ENCODE data around the gene TIMM9. TPM values are rescaled to one million over a fixed set of nuclear protein-coding genes. Genes with fewer than 3 reads are reported as not detected.
"Not testable (repeated sequence)": the region's sequence is repeated elsewhere in the genome, so short reads cannot be mapped to it uniquely, and the experiment has no call there.

The TIMM9 gene
- total RNA-seq, 5 donors from 2014 or later (not counting 1 experiment from before 2014, with no cell fraction given): 23.4 to 37.4 (median 29.1) TPM

- no peaks in the 10 kb centered on the region for H3K4me1 Mint-ChIP-seq
- H3K9me3 Mint-ChIP-seq: no peaks in the 10 kb centered on the region
- no peaks in the 10 kb centered on the region for H3K9me3 ChIP-seq
- H3K27me3 ChIP-seq (replicated peaks in 1 of 2; ENCODE audit: control insufficient read depth in 2 of 2, extremely low read depth in 1 of 2, insufficient read depth in 2 of 2, low read length in 1 of 2): no peaks in the 10 kb centered on the region
- H3K4me3 ChIP-seq (ENCODE audit: control insufficient read depth in 1 of 2, extremely low read depth in 1 of 2, low read length in 1 of 2): no peak overlapping the region
- DNase-seq (no peak), ATAC-seq (replicated peaks in 1 of 4) (no peak)
- no peaks in the 10 kb centered on the region for H3K4me1 ChIP-seq (ENCODE audit: control insufficient read depth in 1 of 2, extremely low read depth in 1 of 2, insufficient read depth in 2 of 2, low read length in 2 of 2)
- H3K27ac ChIP-seq (ENCODE audit: low read length): no peak overlapping the region
- no peak overlapping the region for H3K4me3 Mint-ChIP-seq
- H3K27me3 Mint-ChIP-seq: no peaks in the 10 kb centered on the region
- peaks cover 49% of the 10 kb centered on the region for H3K36me3 Mint-ChIP-seq
- CTCF ChIA-PET: interaction anchor here (0.7 to 1.1 kb wide), 2 partner anchors 32 to 255 kb away, joined by 3 read pairs; no protein-coding TSS in a partner anchor
- WGBS (ENCODE audit: insufficient coverage): no CpG with 5 or more reads among the region's 4 CpGs
- POLR2A ChIA-PET: interaction anchor here in 1 of 2 donors (0.6 kb wide), 1 partner anchor 50 kb away, joined by 3 read pairs; no protein-coding TSS in a partner anchor
- peaks cover 0 to 68% of the 10 kb centered on the region in 2 donors for H3K36me3 ChIP-seq (ENCODE audit: control insufficient read depth in 2 of 2, extremely low read depth in 1 of 2, insufficient read depth in 1 of 2, low read length in 1 of 2)
- no peak overlapping the region for H3K27ac Mint-ChIP-seq
These were observed 63.0 kb downstream of the TIMM9 start for GRCh38 chr14:58364316-58364715.

- DNase-seq (peak in 2 of 35 experiments; percentile 6 to 57), ATAC-seq (replicated peaks in 1 of 4) (peak in 3 of 4 experiments; percentile 57 to 69 (median 62))
- peaks cover 45% of the 10 kb centered on the region for H3K36me3 Mint-ChIP-seq
- no peaks in the 10 kb centered on the region for H3K4me1 ChIP-seq (ENCODE audit: control insufficient read depth in 1 of 2, extremely low read depth in 1 of 2, insufficient read depth in 2 of 2, low read length in 2 of 2)
- H3K4me3 ChIP-seq (ENCODE audit: control insufficient read depth in 1 of 2, extremely low read depth in 1 of 2, low read length in 1 of 2): no peak overlapping the region
- H3K4me3 Mint-ChIP-seq: no peak overlapping the region
- H3K9me3 Mint-ChIP-seq: no peaks in the 10 kb centered on the region
- H3K27ac Mint-ChIP-seq: no peak overlapping the region
- no peaks in the 10 kb centered on the region for H3K27me3 ChIP-seq (replicated peaks in 1 of 2; ENCODE audit: control insufficient read depth in 2 of 2, extremely low read depth in 1 of 2, insufficient read depth in 2 of 2, low read length in 1 of 2)
- no peaks in the 10 kb centered on the region for H3K27me3 Mint-ChIP-seq
- no peak overlapping the region for H3K27ac ChIP-seq (ENCODE audit: low read length)
- POLR2A ChIA-PET: no interaction called here
- WGBS (ENCODE audit: insufficient coverage): no CpG with 5 or more reads among the region's 3 CpGs
- CTCF ChIA-PET: interaction anchor here in 1 of 2 donors (0.8 kb wide), 1 partner anchor 13 kb away, joined by 3 read pairs; no protein-coding TSS in a partner anchor
- no peaks in the 10 kb centered on the region for H3K4me1 Mint-ChIP-seq
- H3K36me3 ChIP-seq (ENCODE audit: control insufficient read depth in 2 of 2, extremely low read depth in 1 of 2, insufficient read depth in 1 of 2, low read length in 1 of 2): peaks cover 0 to 67% of the 10 kb centered on the region in 2 donors
- H3K9me3 ChIP-seq: no peaks in the 10 kb centered on the region
These were observed 64.4 kb downstream of the TIMM9 start for GRCh38 chr14:58362798-58363412.

- H3K36me3 ChIP-seq (ENCODE audit: control insufficient read depth in 2 of 2, extremely low read depth in 1 of 2, insufficient read depth in 1 of 2, low read length in 1 of 2): peaks cover 0 to 65% of the 10 kb centered on the region in 2 donors
- H3K27me3 Mint-ChIP-seq; H3K27me3 ChIP-seq (replicated peaks in 1 of 2; ENCODE audit: control insufficient read depth in 2 of 2, extremely low read depth in 1 of 2, insufficient read depth in 2 of 2, low read length in 1 of 2); H3K27ac ChIP-seq (ENCODE audit: low read length); H3K9me3 ChIP-seq; H3K4me3 Mint-ChIP-seq; H3K4me1 Mint-ChIP-seq; H3K4me3 ChIP-seq (ENCODE audit: control insufficient read depth in 1 of 2, extremely low read depth in 1 of 2, low read length in 1 of 2); H3K27ac Mint-ChIP-seq; POLR2A ChIA-PET; H3K9me3 Mint-ChIP-seq; DNase-seq; H3K4me1 ChIP-seq (ENCODE audit: control insufficient read depth in 1 of 2, extremely low read depth in 1 of 2, insufficient read depth in 2 of 2, low read length in 2 of 2); ATAC-seq (replicated peaks in 1 of 4): not testable (repeated sequence)
- CTCF ChIA-PET: interaction anchor here in 1 of 2 donors (0.8 kb wide), 1 partner anchor 13 kb away, joined by 3 read pairs; no protein-coding TSS in a partner anchor
- peaks cover 38% of the 10 kb centered on the region for H3K36me3 Mint-ChIP-seq
- WGBS (ENCODE audit: insufficient coverage): no CpG with 5 or more reads among the region's 1 CpG
These were observed 65.1 kb downstream of the TIMM9 start for GRCh38 chr14:58362272-58362671.

Other genes with a start within 250 kb of the TIMM9 start
- gene ACTR10, start 227.4 kb downstream of the TIMM9 start, total RNA-seq: 10 to 100 TPM; 36.7 to 49.7 (median 42.3) TPM
- 100 to 1,000 TPM in 2 of 5 donors, 10 to 100 TPM in 3; 75.5 to 139 (median 99.7) TPM for gene PSMA3, start 182.7 kb downstream of the TIMM9 start, total RNA-seq
- gene ARID4A, start 129.0 kb downstream of the TIMM9 start, total RNA-seq: 10 to 100 TPM; 51.2 to 70.1 (median 57.6) TPM
- under 1 TPM in 1 of 5 donors, not detected in 4; 0.73 TPM for gene TOMM20L, start 31.6 kb downstream of the TIMM9 start, total RNA-seq
- gene KIAA0586, start 188 bp upstream of the TIMM9 start, total RNA-seq: 10 to 100 TPM; 32.5 to 37.8 (median 33.7) TPM
- 10 to 100 TPM in 3 of 5 donors, 1 to 10 TPM in 2; 5.6 to 35.9 (median 10.0) TPM for gene DACT1, start 210.4 kb upstream of the TIMM9 start, total RNA-seq

Data from T-cell (primary cell).